Epithelial cell of proximal tubule (primary cell): Measurements from ENCODE around the gene SLC2A1. TPM values are rescaled to one million over a fixed set of nuclear protein-coding genes. Genes with fewer than 3 reads are reported as not detected.

Source experiments
- DNase-seq: peaks from one replicate; pipeline ENCODE4 v3.0.0-alpha.2; 2011; ENCODE audit warnings: low read depth
- H3K4me3 ChIP-seq: 2 replicates; pipeline ENCODE4 v1.5.1; 2011; ENCODE audit warnings: low read depth, mild to moderate bottlenecking, low read length
- total RNA-seq: library from RNA; depleted of rRNA; stranded (reverse); fragments of >200 nt; gene quantifications from 2 replicates; pipeline ENCODE4 v1.2.3, GENCODE V29; 2015
- TF ChIP-seq, protein P1 (sequence below): conservative IDR thresholded peaks from 2 replicates; pipeline ENCODE4 v1.5.1; 2012; ENCODE audit warnings: low read depth, mild to moderate bottlenecking, low read length

Gene SLC2A1
- 374 and 598 TPM in 2 replicates for total RNA-seq

DNA sequence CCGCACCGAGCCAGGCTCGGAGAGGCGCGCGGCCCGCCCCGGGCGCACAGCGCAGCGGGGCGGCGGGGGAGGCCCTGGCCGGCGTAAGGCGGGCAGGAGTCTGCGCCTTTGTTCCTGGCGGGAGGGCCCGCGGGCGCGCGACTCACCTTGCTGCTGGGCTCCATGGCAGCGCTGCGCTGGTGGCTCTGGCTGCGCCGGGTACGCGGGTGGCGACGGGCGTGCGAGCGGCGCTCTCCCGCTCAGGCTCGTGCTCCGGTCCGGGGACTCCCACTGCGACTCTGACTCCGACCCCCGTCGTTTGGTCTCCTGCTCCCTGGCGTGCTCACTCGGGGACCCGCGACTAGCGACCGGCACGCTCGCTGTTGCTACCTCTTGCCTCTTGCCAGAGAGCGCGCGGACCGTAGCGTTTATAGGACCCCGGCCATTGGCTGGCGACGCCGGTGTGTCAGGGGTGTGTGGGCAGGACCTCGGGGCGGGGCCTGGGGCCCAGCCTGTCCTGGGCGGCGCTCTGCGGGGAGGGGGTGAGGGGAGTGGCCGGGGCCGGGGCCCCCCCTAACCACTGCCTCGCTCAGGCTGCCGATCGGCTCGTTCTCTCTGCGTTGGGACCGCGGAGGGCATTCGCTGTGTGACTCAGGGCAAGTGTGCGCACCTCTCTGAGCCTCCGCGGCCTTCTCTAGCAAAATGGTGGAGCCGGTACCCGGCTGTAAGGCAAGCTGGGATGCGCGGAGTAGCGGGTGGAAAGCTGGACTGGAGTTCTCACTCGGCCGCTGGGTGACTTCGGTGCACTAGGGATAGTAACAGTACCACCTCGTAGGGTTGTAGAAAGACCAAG lies at the start of gene SLC2A1:
TSS of gene SLC2A1 (minus strand) at position 381 of the 832 bp plus-strand sequence. CDS start at position 164, 217 bp downstream.
- H3K4me3 ChIP-seq: peak within 1 kb of the TSS; percentile 92
- TF ChIP-seq, protein P1, sequence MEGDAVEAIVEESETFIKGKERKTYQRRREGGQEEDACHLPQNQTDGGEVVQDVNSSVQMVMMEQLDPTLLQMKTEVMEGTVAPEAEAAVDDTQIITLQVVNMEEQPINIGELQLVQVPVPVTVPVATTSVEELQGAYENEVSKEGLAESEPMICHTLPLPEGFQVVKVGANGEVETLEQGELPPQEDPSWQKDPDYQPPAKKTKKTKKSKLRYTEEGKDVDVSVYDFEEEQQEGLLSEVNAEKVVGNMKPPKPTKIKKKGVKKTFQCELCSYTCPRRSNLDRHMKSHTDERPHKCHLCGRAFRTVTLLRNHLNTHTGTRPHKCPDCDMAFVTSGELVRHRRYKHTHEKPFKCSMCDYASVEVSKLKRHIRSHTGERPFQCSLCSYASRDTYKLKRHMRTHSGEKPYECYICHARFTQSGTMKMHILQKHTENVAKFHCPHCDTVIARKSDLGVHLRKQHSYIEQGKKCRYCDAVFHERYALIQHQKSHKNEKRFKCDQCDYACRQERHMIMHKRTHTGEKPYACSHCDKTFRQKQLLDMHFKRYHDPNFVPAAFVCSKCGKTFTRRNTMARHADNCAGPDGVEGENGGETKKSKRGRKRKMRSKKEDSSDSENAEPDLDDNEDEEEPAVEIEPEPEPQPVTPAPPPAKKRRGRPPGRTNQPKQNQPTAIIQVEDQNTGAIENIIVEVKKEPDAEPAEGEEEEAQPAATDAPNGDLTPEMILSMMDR: no peak
- DNase-seq: no peak

DNA sequence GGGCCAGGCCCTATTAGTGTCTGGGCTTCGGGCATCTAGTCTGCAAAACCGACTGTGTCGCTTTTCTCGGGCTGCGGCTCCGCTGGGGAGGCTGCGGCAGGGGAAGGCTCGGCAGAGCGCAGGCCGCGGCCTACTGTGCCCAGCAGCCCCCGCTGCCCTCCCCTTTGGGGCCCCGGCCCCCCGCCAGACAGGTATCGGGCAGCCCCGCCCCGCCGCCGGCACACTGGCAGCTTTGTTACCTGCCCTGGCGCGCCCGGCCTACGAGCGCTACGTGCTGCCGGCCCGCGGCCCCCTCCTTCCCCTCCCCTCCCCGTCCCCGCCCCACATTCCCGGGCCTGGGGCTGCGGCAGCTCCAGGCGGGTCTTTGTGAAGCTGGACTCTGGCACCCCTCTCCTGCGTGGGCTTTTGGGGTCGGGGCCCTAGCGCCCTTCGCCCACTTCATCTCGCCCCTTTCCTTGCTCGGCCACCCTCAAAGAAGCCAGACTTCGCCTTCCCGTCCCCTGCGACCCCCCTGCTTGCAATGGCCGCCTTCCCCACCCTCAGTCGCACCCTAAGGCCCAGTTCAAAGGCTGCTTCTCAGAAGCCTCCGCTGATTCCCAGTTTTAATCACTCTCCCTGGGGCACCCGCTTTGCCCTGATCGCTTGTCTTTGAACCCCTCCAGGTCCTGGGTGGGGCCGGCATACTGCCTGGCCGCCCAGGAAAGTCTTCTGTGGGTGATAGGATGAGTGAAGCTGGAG lies 48.9 kb upstream of the SLC2A1 start:
- no peak overlapping the region for H3K4me3 ChIP-seq
- DNase-seq: no peak
- TF ChIP-seq, protein P1: no peak

- no peak overlapping the region for H3K4me3 ChIP-seq
- TF ChIP-seq, protein P1: no peak
Measured at GRCh38 chr1:43005460-43006361, 47.0 kb upstream of the SLC2A1 start.

GRCh38 chr1:43004587-43005459 lies 46.2 kb upstream of the SLC2A1 start:
- TF ChIP-seq, protein P1: no peak
- no peak for DNase-seq
- H3K4me3 ChIP-seq: no peak overlapping the region

More at GRCh38 chr1:43005460-43006361, 47.0 kb upstream of the SLC2A1 start:
- DNase-seq: no peak

GRCh38 chr1:43002766-43003165 lies 44.1 kb upstream of the SLC2A1 start:
- DNase-seq: no peak
- TF ChIP-seq, protein P1: no peak
- H3K4me3 ChIP-seq: no peak overlapping the region

- TF ChIP-seq, protein P1: no peak
- H3K4me3 ChIP-seq: no peak overlapping the region
- no peak for DNase-seq
Measured at GRCh38 chr1:43002116-43002515, 43.4 kb upstream of the SLC2A1 start.
